HG03196 (cell line): ENCODE results near the gene TECR.
"Not testable (repeated sequence)": the region's sequence is repeated elsewhere in the genome, so short reads cannot be mapped to it uniquely, and the experiment has no call there.

Experiments
- ATAC-seq: cut with Tn5 transposase; IDR thresholded peaks from one replicate; pipeline ENCODE4 v1.9.1; 2021; ENCODE audit not compliant: unreplicated experiment

TECR gene

GRCh38 chr19:14529254-14530004, at the start of gene TECR:
Gene TECR, plus strand, starts transcription at chr19:14529594. Its CDS starts 103 bp downstream, at chr19:14529697.
- peak; percentile 95 for ATAC-seq

GRCh38 chr19:14479975-14480699, 49.3 kb upstream of the TECR start:
- ATAC-seq, result no peak

- no peak for ATAC-seq
Measured at GRCh38 chr19:14480700-14481079, 48.7 kb upstream of the TECR start.

GRCh38 chr19:14482172-14482941, 47.0 kb upstream of the TECR start:
- no peak for ATAC-seq

GRCh38 chr19:14487370-14488125, 41.8 kb upstream of the TECR start:
- ATAC-seq, result no peak

- ATAC-seq, result no peak
Measured at GRCh38 chr19:14492756-14493337, 36.5 kb upstream of the TECR start.

GRCh38 chr19:14494411-14494810, 35.0 kb upstream of the TECR start:
- no peak for ATAC-seq

GRCh38 chr19:14494910-14495671, 34.3 kb upstream of the TECR start:
- no peak for ATAC-seq

- ATAC-seq, result no peak
Measured at GRCh38 chr19:14495672-14496028, 33.7 kb upstream of the TECR start.

GRCh38 chr19:14496029-14496833, 33.2 kb upstream of the TECR start, which contains the start of gene GIPC1:
Gene GIPC1, minus strand, starts transcription at chr19:14496127. Its CDS starts 13,151 bp downstream, at chr19:14482976.
- ATAC-seq, result peak; percentile 69

- no peak for ATAC-seq
Measured at GRCh38 chr19:14496834-14497227, 32.6 kb upstream of the TECR start.

GRCh38 chr19:14497228-14497921, 32.0 kb upstream of the TECR start:
- ATAC-seq, result no peak

GRCh38 chr19:14502334-14503092, 26.9 kb upstream of the TECR start:
- no peak for ATAC-seq

GRCh38 chr19:14503285-14503684, 26.1 kb upstream of the TECR start:
- no peak for ATAC-seq

- not testable (repeated sequence) for ATAC-seq
Measured at GRCh38 chr19:14504575-14504974, 24.8 kb upstream of the TECR start.

- ATAC-seq, result no peak
Measured at GRCh38 chr19:14505488-14506239, 23.7 kb upstream of the TECR start.
